ENCODE data around the gene TXNRD2.

GRCh38 chr22:19897726-19898125 lies 43.9 kb downstream of the TXNRD2 start:
- TF ChIP-seq, protein P1, sequence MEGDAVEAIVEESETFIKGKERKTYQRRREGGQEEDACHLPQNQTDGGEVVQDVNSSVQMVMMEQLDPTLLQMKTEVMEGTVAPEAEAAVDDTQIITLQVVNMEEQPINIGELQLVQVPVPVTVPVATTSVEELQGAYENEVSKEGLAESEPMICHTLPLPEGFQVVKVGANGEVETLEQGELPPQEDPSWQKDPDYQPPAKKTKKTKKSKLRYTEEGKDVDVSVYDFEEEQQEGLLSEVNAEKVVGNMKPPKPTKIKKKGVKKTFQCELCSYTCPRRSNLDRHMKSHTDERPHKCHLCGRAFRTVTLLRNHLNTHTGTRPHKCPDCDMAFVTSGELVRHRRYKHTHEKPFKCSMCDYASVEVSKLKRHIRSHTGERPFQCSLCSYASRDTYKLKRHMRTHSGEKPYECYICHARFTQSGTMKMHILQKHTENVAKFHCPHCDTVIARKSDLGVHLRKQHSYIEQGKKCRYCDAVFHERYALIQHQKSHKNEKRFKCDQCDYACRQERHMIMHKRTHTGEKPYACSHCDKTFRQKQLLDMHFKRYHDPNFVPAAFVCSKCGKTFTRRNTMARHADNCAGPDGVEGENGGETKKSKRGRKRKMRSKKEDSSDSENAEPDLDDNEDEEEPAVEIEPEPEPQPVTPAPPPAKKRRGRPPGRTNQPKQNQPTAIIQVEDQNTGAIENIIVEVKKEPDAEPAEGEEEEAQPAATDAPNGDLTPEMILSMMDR (IDR thresholded peaks at IDR 0.05 in 2 of 3, conservative IDR thresholded peaks at IDR 0.05 in 1 of 3; ENCODE audit: borderline replicate concordance in 1 of 3, insufficient read depth in 1 of 3, low read depth in 2 of 3, low read length in 2 of 3) = no peak
- TF ChIP-seq MAX (IDR thresholded peaks at IDR 0.05) = no peak
- TF ChIP-seq ZNF274 (IDR thresholded peaks at IDR 0.05; ENCODE audit: low read depth, low read length) = no peak
- TF ChIP-seq POLR2A (IDR thresholded peaks at IDR 0.05; ENCODE audit: borderline replicate concordance, extremely low read depth, insufficient read depth, insufficient read length) = no peak

Measured in HCT116 (cell line).